H9 (cell line): Measurements from ENCODE around the gene STK32C. TPM values are rescaled to one million over a fixed set of nuclear protein-coding genes. Genes with fewer than 3 reads are reported as not detected.

Experiments used
- DNase-seq: peaks from one replicate; pipeline ENCODE4 v3.0.0-alpha.2; 2017
- H2AFZ ChIP-seq: one replicate; pipeline ENCODE4 v1.6.1; 2013; ENCODE audit warnings: mild to moderate bottlenecking, low read length, control low read depth, moderate library complexity
- H2AK5ac ChIP-seq: 2 replicates; pipeline ENCODE4 v1.6.1; 2013; ENCODE audit warnings: low read length, control low read depth, mixed read lengths; ENCODE audit not compliant: insufficient read length
- H2BK120ac ChIP-seq: one replicate; pipeline ENCODE4 v1.6.1; 2013; ENCODE audit warnings: low read depth, mild to moderate bottlenecking, low read length, control low read depth, inconsistent platforms; ENCODE audit not compliant: poor library complexity, severe bottlenecking
- H2BK12ac ChIP-seq: 2 replicates; pipeline ENCODE4 v1.6.1; 2013; ENCODE audit warnings: low read length, control low read depth, mixed read lengths, low read depth; ENCODE audit not compliant: insufficient read length
- H2BK15ac ChIP-seq: 2 replicates; pipeline ENCODE4 v1.6.1; 2013; ENCODE audit warnings: low read depth, low read length, control low read depth
- H2BK20ac ChIP-seq: one replicate; pipeline ENCODE4 v1.6.1; 2013; ENCODE audit warnings: low read depth, mild to moderate bottlenecking, low read length, control low read depth, inconsistent platforms; ENCODE audit not compliant: poor library complexity, severe bottlenecking
- H2BK5ac ChIP-seq: 2 replicates; pipeline ENCODE4 v1.6.1; 2013; ENCODE audit warnings: low read length, control low read depth, mixed read lengths; ENCODE audit not compliant: insufficient read length
- H3K14ac ChIP-seq: 2 replicates; pipeline ENCODE4 v1.6.1; 2013; ENCODE audit warnings: low read length, control low read depth; ENCODE audit not compliant: insufficient read depth
- H3K18ac ChIP-seq: 2 replicates; pipeline ENCODE4 v1.6.1; 2013; ENCODE audit warnings: low read depth, mild to moderate bottlenecking, mixed read lengths, low read length, control low read depth; ENCODE audit not compliant: insufficient read length
- H3K23ac ChIP-seq: 2 replicates; pipeline ENCODE4 v1.6.1; 2013; ENCODE audit warnings: low read length, control low read depth, mixed read lengths, low read depth; ENCODE audit not compliant: insufficient read length
- H3K23me2 ChIP-seq: 2 replicates; pipeline ENCODE4 v1.6.1; 2013; ENCODE audit warnings: low read depth, mild to moderate bottlenecking, mixed read lengths, low read length, control low read depth; ENCODE audit not compliant: insufficient read length, poor library complexity, severe bottlenecking
- H3K27ac ChIP-seq: 2 replicates; pipeline ENCODE4 v1.5.1; 2013; ENCODE audit warnings: low read length, control low read depth, mixed read lengths, low read depth; ENCODE audit not compliant: insufficient read length
- H3K27me3 ChIP-seq: 2 replicates; pipeline ENCODE4 v1.6.1; 2013; ENCODE audit warnings: low read length, control low read depth, inconsistent platforms; ENCODE audit not compliant: insufficient read depth
- H3K4ac ChIP-seq: 2 replicates; pipeline ENCODE4 v1.6.1; 2013; ENCODE audit warnings: low read depth, mild to moderate bottlenecking, control low read depth, inconsistent platforms, low read length, moderate library complexity
- H3K4me1 ChIP-seq: 2 replicates; pipeline ENCODE4 v1.6.1; 2013; ENCODE audit warnings: low read length, control low read depth, inconsistent platforms; ENCODE audit not compliant: insufficient read depth
- H3K4me2 ChIP-seq: 2 replicates; pipeline ENCODE4 v1.6.1; 2013; ENCODE audit warnings: low read length, control low read depth, mixed read lengths; ENCODE audit not compliant: insufficient read length, insufficient read depth
- H3K56ac ChIP-seq: 2 replicates; pipeline ENCODE4 v1.6.1; 2013; ENCODE audit warnings: low read depth, mild to moderate bottlenecking, mixed read lengths, low read length, control low read depth; ENCODE audit not compliant: insufficient read length
- H3K79me1 ChIP-seq: 2 replicates; pipeline ENCODE4 v1.6.1; 2013; ENCODE audit warnings: low read depth, mild to moderate bottlenecking, moderate library complexity, low read length, control low read depth, inconsistent platforms; ENCODE audit not compliant: insufficient read depth, poor library complexity, severe bottlenecking
- H3K79me2 ChIP-seq: 2 replicates; pipeline ENCODE4 v1.6.1; 2013; ENCODE audit warnings: low read length, control low read depth, inconsistent platforms; ENCODE audit not compliant: insufficient read depth
- H3K9ac ChIP-seq: 2 replicates; pipeline ENCODE4 v1.6.1; 2013; ENCODE audit warnings: low read length, control low read depth, mixed read lengths; ENCODE audit not compliant: insufficient read length; ENCODE audit errors: extremely low read depth
- H3K9me3 ChIP-seq: one replicate; pipeline ENCODE4 v1.6.1; 2013; ENCODE audit warnings: low read depth, low read length, inconsistent platforms; ENCODE audit not compliant: control insufficient read depth
- H3T11ph ChIP-seq: one replicate; pipeline ENCODE4 v1.6.1; 2013; ENCODE audit warnings: mild to moderate bottlenecking, low read length, control low read depth, inconsistent platforms
- H4K20me1 ChIP-seq: one replicate; pipeline ENCODE4 v1.6.1; 2013; ENCODE audit not compliant: control insufficient read depth, insufficient read length, insufficient read depth
- H4K5ac ChIP-seq: 2 replicates; pipeline ENCODE4 v1.6.1; 2013; ENCODE audit warnings: low read depth, mild to moderate bottlenecking, mixed read lengths, low read length, control low read depth; ENCODE audit not compliant: insufficient read length
- H4K8ac ChIP-seq: replicated peaks from 2 replicates; pipeline ENCODE4 v1.6.1; 2013; ENCODE audit warnings: low read length, control low read depth, mixed read lengths, low read depth; ENCODE audit not compliant: insufficient read length
- H4K91ac ChIP-seq: 2 replicates; pipeline ENCODE4 v1.6.1; 2013; ENCODE audit warnings: low read depth, mild to moderate bottlenecking, moderate library complexity, mixed read lengths, low read length, control low read depth; ENCODE audit not compliant: insufficient read length
- H3K27ac Mint-ChIP-seq, 3 experiments: 2 replicates in 2 of 3; 3 replicates in 1 of 3; pipeline ENCODE4 v1.8.0; 2020 to 2021; ENCODE audit warnings: mixed read lengths in 3 of 3, mild to moderate bottlenecking in 1 of 3, moderate library complexity in 1 of 3
- H3K27me3 Mint-ChIP-seq: 2 replicates; pipeline ENCODE4 v1.8.0; 2021; ENCODE audit warnings: low read depth, mild to moderate bottlenecking, moderate library complexity, mixed read lengths
- H3K36me3 Mint-ChIP-seq, 3 experiments: 2 replicates in 2 of 3; 3 replicates in 1 of 3; pipeline ENCODE4 v1.8.0; 2020 to 2021; ENCODE audit warnings: low read depth in 3 of 3, mixed read lengths in 3 of 3; ENCODE audit not compliant: insufficient read depth in 1 of 3
- H3K4me1 Mint-ChIP-seq, 2 experiments: 2 replicates each; pipeline ENCODE4 v1.8.0; 2020; ENCODE audit warnings: mixed read lengths in 2 of 2
- H3K4me3 Mint-ChIP-seq, 2 experiments: 2 replicates in 1 of 2; 3 replicates in 1 of 2; pipeline ENCODE4 v1.8.0; 2020 to 2021; ENCODE audit warnings: mild to moderate bottlenecking in 2 of 2, mixed read lengths in 2 of 2, moderate library complexity in 1 of 2
- H3K9me3 Mint-ChIP-seq, 2 experiments: 2 replicates in 1 of 2; 3 replicates in 1 of 2; pipeline ENCODE4 v1.8.0; 2020; ENCODE audit warnings: mild to moderate bottlenecking in 2 of 2, mixed read lengths in 2 of 2, moderate library complexity in 1 of 2
- WGBS: extraction: QIAGEN DNeasy Blood & Tissue Kit; methylation state at CpG from one replicate; pipeline ENCODE4 v1.1.7; 2013; ENCODE audit warnings: missing lambda C conversion rate, low lambda C conversion rate, mixed read lengths; ENCODE audit not compliant: insufficient read length; ENCODE audit errors: extremely low coverage; 5-methylcytosine and 5-hydroxymethylcytosine counted together
- total RNA-seq: library from RNA; stranded (reverse); gene quantifications from 2 replicates; pipeline ENCODE4 v1.2.1, GENCODE V29; 2021
- TF ChIP-seq, protein P1 (sequence below): fragments of 200-600 bp; sonication (generic); conservative IDR thresholded peaks from 3 replicates; pipeline ENCODE4 v1.8.0; 2021; ENCODE audit warnings: antibody characterized with exemption, mild to moderate bottlenecking

Gene STK32C
- total RNA-seq, 1 experiment from 2014 or later = 11.3 TPM

DNA sequence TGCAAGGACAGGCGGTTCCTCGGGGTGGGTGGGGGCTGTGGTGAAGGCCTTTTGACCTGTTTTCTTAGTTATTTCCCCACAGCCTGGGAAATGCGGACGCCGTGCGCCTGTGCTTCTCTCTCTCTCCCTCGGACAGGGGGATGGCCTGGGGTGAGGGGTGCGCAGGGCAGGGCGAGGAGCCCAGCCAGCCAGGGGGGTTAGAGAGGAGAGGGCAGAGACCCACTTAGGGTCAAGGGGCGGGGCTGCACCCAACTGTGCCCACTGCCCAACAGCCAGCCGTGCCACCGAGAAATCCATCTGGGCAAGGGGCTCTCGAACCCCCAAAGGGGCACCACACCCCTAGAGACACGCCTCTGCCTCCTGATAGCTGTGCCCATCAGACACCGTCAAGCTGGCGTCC is 67.2 kb downstream of the STK32C start:
- Histone ChIP-seq H3K27ac (no peak overlapping the region), H3K4me2 (no peak overlapping the region), H4K20me1 (no peaks in the 10 kb centered on the region), H2BK15ac (no peak overlapping the region), H4K5ac (no peak overlapping the region), H3K9me3 (no peaks in the 10 kb centered on the region), H2BK5ac (no peak overlapping the region), H3K18ac (no peak overlapping the region), H3K9ac (no peak overlapping the region), H3K79me1 (no peaks in the 10 kb centered on the region), H2AFZ (no peak overlapping the region), H2AK5ac (no peak overlapping the region), H3K23me2 (no peaks in the 10 kb centered on the region), H3K4ac (no peak overlapping the region), H4K8ac (no peak overlapping the region), H2BK12ac (no peak overlapping the region), H3K27me3 (no peaks in the 10 kb centered on the region), H3K14ac (no peak overlapping the region), H2BK20ac (no peak overlapping the region), H2BK120ac (no peak overlapping the region), H3K4me1 (no peaks in the 10 kb centered on the region), H4K91ac (no peak overlapping the region), H3K56ac (no peak overlapping the region), H3K79me2 (no peaks in the 10 kb centered on the region), H3T11ph (no peak overlapping the region), H3K23ac (no peak overlapping the region)
- no peak overlapping the region for H3K27ac Mint-ChIP-seq
- no peak overlapping the region for H3K4me3 Mint-ChIP-seq
- TF ChIP-seq, protein P1, sequence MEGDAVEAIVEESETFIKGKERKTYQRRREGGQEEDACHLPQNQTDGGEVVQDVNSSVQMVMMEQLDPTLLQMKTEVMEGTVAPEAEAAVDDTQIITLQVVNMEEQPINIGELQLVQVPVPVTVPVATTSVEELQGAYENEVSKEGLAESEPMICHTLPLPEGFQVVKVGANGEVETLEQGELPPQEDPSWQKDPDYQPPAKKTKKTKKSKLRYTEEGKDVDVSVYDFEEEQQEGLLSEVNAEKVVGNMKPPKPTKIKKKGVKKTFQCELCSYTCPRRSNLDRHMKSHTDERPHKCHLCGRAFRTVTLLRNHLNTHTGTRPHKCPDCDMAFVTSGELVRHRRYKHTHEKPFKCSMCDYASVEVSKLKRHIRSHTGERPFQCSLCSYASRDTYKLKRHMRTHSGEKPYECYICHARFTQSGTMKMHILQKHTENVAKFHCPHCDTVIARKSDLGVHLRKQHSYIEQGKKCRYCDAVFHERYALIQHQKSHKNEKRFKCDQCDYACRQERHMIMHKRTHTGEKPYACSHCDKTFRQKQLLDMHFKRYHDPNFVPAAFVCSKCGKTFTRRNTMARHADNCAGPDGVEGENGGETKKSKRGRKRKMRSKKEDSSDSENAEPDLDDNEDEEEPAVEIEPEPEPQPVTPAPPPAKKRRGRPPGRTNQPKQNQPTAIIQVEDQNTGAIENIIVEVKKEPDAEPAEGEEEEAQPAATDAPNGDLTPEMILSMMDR = no peak
- no peaks in the 10 kb centered on the region for H3K36me3 Mint-ChIP-seq
- no peaks in the 10 kb centered on the region; the same call in 1 of the 2 replicates for H3K27me3 Mint-ChIP-seq
- no peak for DNase-seq
- H3K9me3 Mint-ChIP-seq = no peaks in the 10 kb centered on the region; a peak in 1 of 5 replicates
- no CpG with 5 or more reads among the region's 16 CpGs for WGBS
- peaks cover 10 to 25% of the 10 kb centered on the region in 2 experiments for H3K4me1 Mint-ChIP-seq
